Stimulated activated CD8-positive, alpha-beta memory T cell treated with anti-CD3 and anti-CD28 coated beads, Interleukin-4, amount 100 ng/mL, for 1 hour (primary cell): ENCODE data around the gene HTD2.

Experiments used
- DNase-seq, 2 donors: peaks; one replicate each; pipeline ENCODE4 v3.0.0-alpha.2; 2020; ENCODE audit warnings: low read depth in 2 of 2, low spot score in 1 of 2

The HTD2 gene

DNA sequence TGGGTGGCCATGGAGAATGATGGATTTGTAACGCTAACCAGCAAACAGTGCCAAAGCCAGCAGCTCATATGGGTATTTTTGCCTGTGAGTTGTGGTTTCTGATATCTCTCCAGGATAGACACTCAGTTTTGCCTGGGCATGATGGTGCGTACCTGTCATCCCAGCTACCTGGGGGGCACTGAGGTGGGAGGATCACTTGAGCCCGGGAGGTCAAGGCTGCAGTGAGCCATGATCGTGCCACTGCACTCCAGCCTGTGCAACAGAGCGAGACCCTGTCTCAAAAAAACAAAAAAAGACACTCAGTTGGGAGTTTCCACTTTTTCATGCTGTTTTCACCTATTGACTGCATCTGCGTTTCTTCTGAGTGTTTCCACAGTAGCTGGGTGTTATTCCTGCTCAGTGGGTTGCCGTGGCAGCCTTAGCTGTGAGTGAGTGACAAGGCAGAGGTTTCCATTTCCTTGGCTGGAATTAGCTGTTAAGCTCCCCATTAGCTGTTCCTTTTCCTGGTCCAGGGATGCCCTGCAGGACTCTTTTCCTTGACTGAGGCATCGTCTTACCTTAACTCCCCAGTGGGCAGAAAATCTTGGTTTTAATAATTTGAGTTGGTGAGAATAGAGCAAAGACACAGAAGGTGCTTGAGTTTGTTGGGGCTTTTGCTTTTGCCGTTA, 14.5 kb upstream of the HTD2 start:
- no peak for DNase-seq

- no peak for DNase-seq
Observed at GRCh38 chr3:58292866-58293265, 13.5 kb upstream of the HTD2 start.

DNA sequence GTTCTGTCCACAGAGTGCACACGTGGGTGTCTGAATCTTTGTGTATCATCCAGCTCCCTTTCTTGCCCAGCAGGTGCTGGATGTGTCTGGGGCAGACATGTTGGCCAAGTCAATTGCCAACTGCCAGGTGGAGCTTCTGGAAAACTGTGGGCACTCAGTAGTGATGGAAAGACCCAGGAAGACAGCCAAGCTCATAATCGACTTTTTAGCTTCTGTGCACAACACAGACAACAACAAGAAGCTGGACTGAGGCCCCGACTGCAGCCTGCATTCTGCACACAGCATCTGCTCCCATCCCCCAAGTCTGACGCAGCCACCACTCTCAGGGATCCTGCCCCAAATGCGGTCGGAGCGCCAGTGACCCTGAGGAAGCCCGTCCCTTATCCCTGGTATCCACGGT, 12.8 kb upstream of the HTD2 start:
- DNase-seq = no peak

DNA sequence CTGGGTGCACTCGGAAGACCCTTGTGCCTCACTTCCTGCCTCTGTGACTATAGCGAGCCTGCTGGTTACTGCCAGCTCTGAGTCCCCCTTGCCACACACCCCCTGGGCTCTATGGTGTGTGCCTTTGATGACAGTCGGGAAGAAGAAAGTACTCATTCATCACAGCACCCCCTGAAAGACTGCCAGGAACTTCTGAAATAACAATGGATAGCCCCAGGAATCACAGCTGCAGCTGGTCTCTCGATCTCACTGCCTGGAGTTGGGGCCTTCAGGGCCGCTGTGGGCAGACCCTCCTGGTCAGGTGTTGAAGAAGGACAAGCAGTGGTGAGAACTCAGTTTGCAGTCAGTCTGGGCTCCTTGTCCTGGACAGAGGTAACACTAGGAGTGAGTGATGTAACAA, 10.1 kb upstream of the HTD2 start:
- no peak for DNase-seq

- DNase-seq = no peak
Observed at GRCh38 chr3:58296843-58297242, 9.5 kb upstream of the HTD2 start.

GRCh38 chr3:58298190-58298589, 8.1 kb upstream of the HTD2 start:
- no peak for DNase-seq

DNA sequence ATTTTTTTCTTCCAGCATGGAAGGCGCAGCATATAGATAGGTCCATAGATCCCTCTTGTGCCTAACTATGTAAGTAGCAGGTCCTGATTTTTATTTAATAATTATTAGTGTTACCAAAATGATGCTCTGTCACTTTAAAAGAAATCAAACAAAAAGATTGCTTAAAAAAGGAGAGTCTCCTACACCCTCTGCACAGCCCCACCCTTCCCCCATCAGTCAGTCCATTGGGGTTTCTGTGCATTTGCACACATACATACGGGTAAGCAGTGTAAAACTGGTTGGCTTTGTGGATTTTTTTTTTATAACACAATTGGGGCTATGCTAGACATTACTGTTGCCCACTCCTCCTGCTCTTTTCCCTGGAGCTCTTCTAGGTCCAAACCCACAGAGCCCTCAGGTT, 7.2 kb upstream of the HTD2 start:
- no peak for DNase-seq

GRCh38 chr3:58299839-58300516, 6.3 kb upstream of the HTD2 start:
- DNase-seq = no peak

DNA sequence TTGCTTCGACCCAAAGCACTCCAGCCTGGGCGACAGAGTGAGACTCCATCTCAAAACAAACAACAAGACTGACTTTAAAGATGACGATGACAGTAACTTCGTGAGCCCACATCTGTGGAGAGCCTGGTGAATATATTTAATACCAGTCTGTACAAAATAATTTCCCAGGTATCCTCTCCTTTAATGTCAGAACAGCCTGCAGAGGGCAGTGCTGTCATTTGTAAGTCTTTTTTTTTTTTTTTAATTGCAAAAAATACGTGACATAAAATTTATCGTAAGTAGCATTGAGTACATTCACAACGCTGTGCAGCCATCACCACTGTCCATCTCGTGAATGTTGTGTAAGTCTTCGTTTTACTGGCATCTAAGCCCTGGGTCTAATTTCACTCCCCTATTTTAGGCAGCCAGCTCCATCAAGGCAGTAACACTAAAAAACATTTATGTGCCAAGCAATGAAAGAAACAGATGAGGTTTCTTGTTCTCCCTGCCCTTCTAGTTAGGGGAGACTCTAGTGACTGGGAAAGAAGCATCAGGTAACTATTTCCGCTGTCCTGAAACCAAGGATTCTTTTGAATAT, 1.4 kb downstream of the HTD2 start:
- DNase-seq = no peak

DNA sequence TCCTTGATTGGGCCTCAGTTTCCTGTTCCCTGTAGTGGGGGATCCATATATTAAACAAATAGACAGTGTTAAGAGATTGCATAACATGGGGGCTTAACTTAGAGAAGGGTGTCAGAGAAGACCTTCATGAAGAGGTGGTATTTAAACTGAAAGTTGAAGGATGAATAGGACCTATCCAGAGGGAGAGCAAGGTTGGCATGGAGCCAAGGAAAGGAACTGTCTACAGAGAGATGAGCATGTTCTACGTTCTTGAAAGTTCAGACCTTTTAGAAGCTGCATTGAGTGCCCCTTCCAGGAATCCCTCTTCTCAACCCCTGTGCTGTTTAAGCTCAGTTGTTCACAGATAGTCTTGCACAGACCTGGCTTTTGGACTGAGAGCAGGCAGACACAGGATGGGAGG, 2.4 kb downstream of the HTD2 start:
- DNase-seq = no peak

- DNase-seq = no peak
Observed at GRCh38 chr3:58317811-58318210, 11.5 kb downstream of the HTD2 start.

GRCh38 chr3:58321791-58322190, 15.5 kb downstream of the HTD2 start:
- no peak for DNase-seq

DNA sequence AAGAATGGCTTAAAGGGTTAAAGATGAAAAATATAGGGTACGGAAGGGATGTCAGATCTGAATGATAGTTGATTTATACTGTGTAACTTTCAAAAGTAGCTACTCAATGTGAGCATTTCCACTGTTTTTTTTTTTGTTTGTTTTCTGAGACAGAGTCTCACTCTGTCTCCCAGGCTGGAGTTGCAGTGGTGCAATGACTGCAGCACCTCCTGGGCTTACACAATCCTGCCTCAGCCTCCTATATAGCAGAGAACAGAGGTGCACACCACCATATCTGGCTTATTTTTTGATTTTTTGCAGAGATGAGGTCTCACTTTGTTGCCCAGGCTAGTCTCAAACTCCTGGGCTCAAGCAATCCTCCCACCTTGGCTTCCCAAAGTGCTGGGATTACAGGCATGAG, 16.5 kb downstream of the HTD2 start:
- no peak for DNase-seq

DNA sequence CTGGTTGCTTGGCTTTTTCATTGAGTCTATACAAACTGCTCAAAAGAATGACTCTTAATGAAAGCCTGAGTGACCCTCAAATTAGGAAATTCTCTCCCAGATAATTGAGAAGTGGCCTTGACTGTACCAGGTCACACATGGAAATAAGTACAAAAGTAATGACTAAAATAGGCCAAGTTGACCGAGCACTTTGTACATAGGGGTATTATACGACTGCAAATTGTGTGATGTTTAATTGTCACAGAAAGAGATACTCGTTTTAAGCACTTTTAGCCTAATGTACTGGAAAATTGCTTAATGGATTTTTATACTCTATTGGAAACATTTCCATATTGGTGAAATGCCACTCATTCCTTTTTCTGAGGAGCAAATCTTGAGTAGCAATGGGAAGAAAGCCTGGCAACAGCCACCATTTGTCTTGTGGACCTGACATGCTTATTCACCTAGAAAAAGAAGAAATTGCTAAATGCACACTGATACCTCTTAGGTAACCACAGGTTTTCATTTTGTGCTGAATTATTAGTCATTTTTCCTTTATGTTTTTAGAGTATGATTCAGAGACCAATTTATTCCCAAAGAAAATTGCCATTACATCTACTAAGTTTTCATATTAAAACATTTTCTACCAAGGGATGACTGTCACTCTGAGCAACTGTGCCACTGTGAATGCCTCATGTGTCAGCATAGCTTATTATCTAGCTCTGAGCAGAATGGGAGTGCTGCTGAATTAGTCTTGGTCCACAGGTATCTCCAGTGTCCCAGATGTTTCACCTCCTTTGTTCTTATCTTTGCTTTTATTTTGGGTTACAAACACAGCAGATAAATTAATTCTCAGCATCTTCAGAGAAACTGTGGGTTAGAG, 17.4 kb downstream of the HTD2 start:
- DNase-seq = no peak

DNA sequence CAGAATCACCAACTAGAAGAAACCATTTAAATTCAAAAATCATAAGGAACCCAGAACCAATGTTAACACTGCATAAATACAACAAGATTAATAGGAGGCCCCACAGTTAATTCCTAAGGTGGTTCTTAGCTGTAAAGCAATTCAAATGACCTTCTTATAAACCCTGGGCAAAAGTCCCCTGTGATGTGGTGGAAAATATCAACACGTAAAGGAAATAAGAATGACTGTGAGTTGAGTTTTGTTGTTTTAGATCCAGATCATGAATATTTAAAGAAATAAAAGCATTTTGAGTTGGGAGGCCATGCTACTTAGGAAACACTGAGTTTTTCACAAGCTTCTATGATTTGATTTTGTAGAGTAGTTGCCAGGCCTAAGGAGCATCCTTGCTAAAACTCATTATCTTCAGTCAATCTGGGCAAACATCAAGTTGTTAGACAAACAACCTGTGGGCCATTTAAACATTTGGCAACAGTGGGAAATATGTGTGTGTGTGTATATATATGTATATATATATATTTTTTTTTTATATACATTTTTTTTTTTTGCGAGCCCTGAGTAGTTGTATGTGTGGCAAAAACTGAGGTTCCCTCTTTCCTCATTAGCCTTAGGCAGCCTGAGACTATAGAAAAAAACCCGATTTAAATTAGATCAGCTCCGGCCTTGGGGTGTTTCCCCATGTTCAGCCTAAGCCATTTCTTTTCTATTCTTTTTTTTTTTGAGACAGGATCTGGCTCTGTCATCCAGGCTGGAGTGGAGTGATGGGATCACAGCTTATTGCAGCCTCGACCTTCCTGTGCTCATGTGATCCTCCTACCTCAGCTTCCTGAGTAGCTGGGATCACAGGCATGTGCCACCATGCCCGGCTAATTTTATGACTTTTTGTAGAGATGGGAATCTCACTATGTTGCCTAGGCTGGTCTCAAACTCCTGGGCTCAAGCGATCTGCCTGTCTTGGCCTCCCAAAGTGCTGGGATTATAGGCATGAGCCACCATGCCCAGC, 18.4 kb downstream of the HTD2 start:
- DNase-seq = no peak

DNA sequence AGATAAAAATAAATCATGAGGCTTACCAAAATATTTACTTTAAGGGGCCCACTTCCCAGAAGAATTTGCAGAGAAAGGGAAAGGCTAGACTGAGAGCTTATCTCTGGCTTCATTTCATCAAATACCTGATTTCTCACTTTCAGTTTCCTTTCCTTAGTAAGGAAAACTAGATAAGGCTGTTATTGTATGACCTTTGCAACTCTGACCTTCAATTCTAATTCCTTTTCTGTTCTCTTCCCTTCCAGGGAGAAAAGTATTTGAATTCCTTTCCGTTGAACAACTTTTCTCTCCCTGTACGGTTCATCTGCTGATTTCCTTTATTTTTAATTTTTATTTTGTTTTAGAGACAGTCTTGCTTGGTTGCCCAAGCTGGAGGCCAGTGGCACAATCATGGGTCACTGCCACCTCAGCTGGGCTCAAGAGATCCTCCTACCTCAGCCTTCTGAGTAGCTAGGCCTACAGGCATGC, 19.2 kb downstream of the HTD2 start:
- no peak for DNase-seq

DNA sequence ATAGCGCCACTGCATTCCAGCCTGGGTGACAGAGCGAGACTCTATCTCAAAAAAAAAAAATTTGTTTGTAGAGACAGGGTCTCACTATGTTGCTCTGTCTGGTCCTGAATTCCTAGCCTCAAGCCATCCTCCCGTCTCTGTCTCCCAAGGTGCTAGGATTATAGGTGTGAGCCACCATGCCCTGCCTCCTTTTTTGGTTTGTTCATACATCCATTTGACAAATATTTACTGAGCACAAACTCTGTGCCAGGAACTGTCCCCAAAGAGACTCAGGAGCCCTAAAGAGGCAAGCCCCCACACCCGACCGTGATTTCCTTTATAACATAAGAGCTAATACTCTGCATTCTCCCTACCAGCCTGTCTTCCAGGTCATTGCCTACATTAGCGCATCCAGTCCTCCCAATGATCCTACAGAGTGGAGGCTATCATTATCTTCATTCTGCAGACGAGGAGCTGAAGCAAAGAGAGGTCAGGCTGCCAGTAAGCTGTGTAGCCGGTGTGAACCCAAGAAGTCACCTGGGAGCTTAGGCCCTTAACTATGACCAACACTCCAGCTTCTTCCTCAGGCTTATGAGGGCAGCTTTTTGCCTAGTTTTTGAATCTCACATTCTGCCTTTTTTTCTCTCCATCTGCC, 20.1 kb downstream of the HTD2 start:
- DNase-seq = no peak

GRCh38 chr3:58329150-58329921, 23.0 kb downstream of the HTD2 start:
- no peak for DNase-seq

- no peak for DNase-seq
Observed at GRCh38 chr3:58329922-58330413, 23.6 kb downstream of the HTD2 start.
